Muscle of back (tissue), 10 donors: Measurements from ENCODE around the gene NPHP4. TPM values are rescaled to one million over a fixed set of nuclear protein-coding genes. Genes with fewer than 3 reads are reported as not detected.

Experiments used
- polyA plus RNA-seq, 10 donors: library from polyadenylated mRNA; unstranded; fragments of 120-200 nt; gene quantifications; one replicate each; pipeline ENCODE4 v1.2.1, GENCODE V29; 2013; ENCODE audit not compliant: insufficient read length in 10 of 10

NPHP4 gene
- polyA plus RNA-seq, 10 donors: 2.9 to 6.4 (median 3.6) TPM

Other genes starting within 250 kb of the NPHP4 start
- 1 to 10 TPM; 3.7 to 9.0 (median 5.7) TPM for gene KCNAB2, start 53.5 kb upstream of the NPHP4 start, polyA plus RNA-seq
- gene CHD5, start 187.9 kb upstream of the NPHP4 start, polyA plus RNA-seq: under 1 TPM; 0.04 to 0.40 (median 0.21) TPM
- 100 to 1,000 TPM; 567 to 780 (median 631) TPM for gene RPL22, start 207.2 kb upstream of the NPHP4 start, polyA plus RNA-seq
- gene RNF207, start 213.7 kb upstream of the NPHP4 start, polyA plus RNA-seq: 10 to 100 TPM; 11.5 to 37.2 (median 15.0) TPM
- gene ICMT, start 243.5 kb upstream of the NPHP4 start, polyA plus RNA-seq: 10 to 100 TPM; 35.9 to 51.9 (median 42.9) TPM